HG02610 (cell line): Measurements from ENCODE around the gene ZNRF1.

Experiments used
- ATAC-seq: cut with Tn5 transposase; IDR thresholded peaks from one replicate; pipeline ENCODE4 v1.9.1; 2021; ENCODE audit warnings: mild to moderate bottlenecking, moderate library complexity; ENCODE audit not compliant: unreplicated experiment

Gene ZNRF1

GRCh38 chr16:75138636-75139035, 139.8 kb downstream of the ZNRF1 start:
- no peak for ATAC-seq

GRCh38 chr16:75139498-75139897, 140.7 kb downstream of the ZNRF1 start:
- ATAC-seq = no peak

GRCh38 chr16:75143941-75144340, 145.1 kb downstream of the ZNRF1 start:
- no peak for ATAC-seq

- no peak for ATAC-seq
These were observed 149.1 kb downstream of the ZNRF1 start for GRCh38 chr16:75147968-75148310.

- peak; percentile 68 for ATAC-seq
These were observed 149.7 kb downstream of the ZNRF1 start, which contains the start of gene ZFP1 for GRCh38 chr16:75148311-75149195. ZFP1 (plus strand) TSS chr16:75148524; CDS start chr16:75152952, 4,428 bp downstream.

- peak; percentile 8 for ATAC-seq
These were observed 153.0 kb downstream of the ZNRF1 start for GRCh38 chr16:75151798-75152197.

- peak; percentile 12 for ATAC-seq
These were observed 153.8 kb downstream of the ZNRF1 start for GRCh38 chr16:75152635-75153034.

- no peak for ATAC-seq
These were observed 161.6 kb downstream of the ZNRF1 start for GRCh38 chr16:75160386-75160785.
